ENCODE measurements around the gene SUPT5H.
"Not testable (repeated sequence)": the region's sequence is repeated elsewhere in the genome, so short reads cannot be mapped to it uniquely, and the experiment has no call there.

SUPT5H gene

GRCh38 chr19:39469036-39469435 lies 23.7 kb downstream of the SUPT5H start:
- DNase-seq, result no peak

GRCh38 chr19:39469567-39469966 lies 24.2 kb downstream of the SUPT5H start:
- DNase-seq, result no peak

- DNase-seq, result no peak
Measured at GRCh38 chr19:39470724-39471339, 25.4 kb downstream of the SUPT5H start.

GRCh38 chr19:39471756-39472536 lies 26.6 kb downstream of the SUPT5H start:
- no peak for DNase-seq

- DNase-seq, result no peak
Measured at GRCh38 chr19:39472746-39473442, 27.5 kb downstream of the SUPT5H start.

GRCh38 chr19:39473443-39473960 lies 28.1 kb downstream of the SUPT5H start:
- no peak for DNase-seq

GRCh38 chr19:39474139-39474620 lies 28.8 kb downstream of the SUPT5H start:
- no peak for DNase-seq

- no peak for DNase-seq
Measured at GRCh38 chr19:39475748-39476147, 30.4 kb downstream of the SUPT5H start.

- DNase-seq, result not testable (repeated sequence)
Measured at GRCh38 chr19:39479319-39479801, 34.0 kb downstream of the SUPT5H start.

- DNase-seq, result no peak
Measured at GRCh38 chr19:39479916-39480315, 34.5 kb downstream of the SUPT5H start.

GRCh38 chr19:39480337-39481228 lies 35.2 kb downstream of the SUPT5H start, which contains the start of gene TIMM50:
TSS of gene TIMM50 (plus strand) at chr19:39480838. CDS start at chr19:39480854, 16 bp downstream.
- peak; percentile 97 for DNase-seq

- no peak for DNase-seq
Measured at GRCh38 chr19:39481229-39481545, 35.8 kb downstream of the SUPT5H start.

GRCh38 chr19:39481676-39482075 lies 36.3 kb downstream of the SUPT5H start:
- no peak for DNase-seq

GRCh38 chr19:39483141-39483540 lies 37.8 kb downstream of the SUPT5H start:
- no peak for DNase-seq

- DNase-seq, result no peak
Measured at GRCh38 chr19:39489756-39490155, 44.4 kb downstream of the SUPT5H start.

- DNase-seq, result no peak
Measured at GRCh38 chr19:39492225-39492624, 46.8 kb downstream of the SUPT5H start.

- DNase-seq, result no peak
Measured at GRCh38 chr19:39492788-39493187, 47.4 kb downstream of the SUPT5H start.

GRCh38 chr19:39494661-39495060 lies 49.3 kb downstream of the SUPT5H start:
- no peak for DNase-seq

GRCh38 chr19:39496063-39496462 lies 50.7 kb downstream of the SUPT5H start:
- DNase-seq, result no peak

- DNase-seq, result no peak
Measured at GRCh38 chr19:39497701-39497995, 52.3 kb downstream of the SUPT5H start.

- DNase-seq, result no peak
Measured at GRCh38 chr19:39497996-39498797, 52.8 kb downstream of the SUPT5H start.
